H1 (cell line): ENCODE data around the gene TMEM51. TPM values are rescaled to one million over a fixed set of nuclear protein-coding genes. Genes with fewer than 3 reads are reported as not detected.

ENCODE experiments used
- CTCF ChIA-PET: fragments of 300-600 bp; sonication (Branson Sonifier 250); formaldehyde crosslinking; loops from one replicate; lab custom pipeline; 2021; ENCODE audit not compliant: partially characterized antibody; lab: Charles Lee
- POLR2A ChIA-PET: fragments of 300-600 bp; sonication (Branson Sonifier 250); formaldehyde crosslinking; loops from one replicate; lab custom pipeline; 2021; ENCODE audit warnings: inconsistent platforms; ENCODE audit not compliant: partially characterized antibody; lab: Charles Lee
- DNase-seq, 2 experiments: peaks; one replicate each; pipeline versions ENCODE4 v3.0.0 to v3.0.0-alpha.2; 2010 to 2022; ENCODE audit warnings: low spot score in 2 of 2, low read depth in 1 of 2, mixed read lengths in 1 of 2
- FAIRE-seq: peaks from 2 replicates; lab custom pipeline; 2011; peaks lifted over from hg19 to GRCh38; lab: Jason Lieb, UNC
- H2AFZ ChIP-seq: 2 replicates; pipeline ENCODE4 v1.8.1; 2012; ENCODE audit warnings: low read length, inconsistent platforms
- H2AK5ac ChIP-seq: 2 replicates; pipeline ENCODE4 v1.6.1; 2013; ENCODE audit warnings: low read depth, low read length
- H2BK120ac ChIP-seq: replicated peaks from 2 replicates; pipeline ENCODE3; 2013; ENCODE audit warnings: low read depth, low read length, inconsistent platforms
- H2BK12ac ChIP-seq: 2 replicates; pipeline ENCODE4 v1.6.1; 2013; ENCODE audit warnings: low read depth, low read length
- H2BK15ac ChIP-seq: 2 replicates; pipeline ENCODE4 v1.6.1; 2013; ENCODE audit warnings: low read length
- H2BK20ac ChIP-seq: 2 replicates; pipeline ENCODE4 v1.6.1; 2013; ENCODE audit warnings: low read length
- H2BK5ac ChIP-seq: 2 replicates; pipeline ENCODE4 v1.6.1; 2013; ENCODE audit warnings: low read depth, low read length
- H3K14ac ChIP-seq: 2 replicates; pipeline ENCODE4 v1.6.1; 2013; ENCODE audit warnings: inconsistent platforms; ENCODE audit not compliant: insufficient read length
- H3K18ac ChIP-seq: 2 replicates; pipeline ENCODE4 v1.6.1; 2013; ENCODE audit warnings: low read length; ENCODE audit errors: extremely low read depth
- H3K23ac ChIP-seq: 2 replicates; pipeline ENCODE4 v1.6.1; 2013; ENCODE audit warnings: inconsistent platforms; ENCODE audit not compliant: insufficient read length
- H3K23me2 ChIP-seq: 2 replicates; pipeline ENCODE4 v1.6.1; 2013; ENCODE audit warnings: low read depth, low read length
- H3K27ac ChIP-seq: 2 replicates; pipeline ENCODE4 v1.6.1; 2011; ENCODE audit warnings: low read depth, low read length, inconsistent platforms
- H3K27me3 ChIP-seq, 4 experiments: replicated peaks in 1 of 4; 1 replicate in 1 of 4; 2 replicates in 3 of 4; pipeline versions ENCODE4 v1.6.1 to v1.8.1; 2011 to 2013; ENCODE audit warnings: low read length in 3 of 4, mild to moderate bottlenecking in 3 of 4, inconsistent platforms in 2 of 4, mixed read lengths in 2 of 4, moderate library complexity in 1 of 4; ENCODE audit not compliant: control insufficient read depth in 3 of 4, insufficient read depth in 3 of 4; ENCODE audit errors: extremely low read depth in 1 of 4
- H3K36me3 ChIP-seq, 4 experiments: 2 replicates each; pipeline versions ENCODE4 v1.6.1 to v1.8.1; 2011 to 2013; ENCODE audit warnings: mild to moderate bottlenecking in 4 of 4, low read length in 3 of 4, moderate library complexity in 2 of 4, control low read depth in 1 of 4, inconsistent platforms in 1 of 4; ENCODE audit not compliant: insufficient read depth in 4 of 4, control insufficient read depth in 2 of 4
- H3K4ac ChIP-seq: replicated peaks from 2 replicates; pipeline ENCODE3; 2013; ENCODE audit warnings: low read length, low read depth, mixed read lengths, inconsistent platforms; ENCODE audit not compliant: insufficient read length
- H3K4me1 ChIP-seq, 4 experiments: replicated peaks in 1 of 4; 1 replicate in 1 of 4; 2 replicates in 3 of 4; pipeline versions ENCODE4 v1.6.1 to v1.8.1; 2011 to 2013; ENCODE audit warnings: low read length in 3 of 4, inconsistent platforms in 2 of 4, mixed read lengths in 1 of 4; ENCODE audit not compliant: insufficient read depth in 4 of 4, control insufficient read depth in 3 of 4
- H3K4me2 ChIP-seq, 2 experiments: 2 replicates each; pipeline versions ENCODE4 v1.6.1 to v1.8.1; 2011 to 2013; ENCODE audit warnings: low read depth in 2 of 2, low read length in 2 of 2, control low read depth in 1 of 2, inconsistent platforms in 1 of 2, mild to moderate bottlenecking in 1 of 2; ENCODE audit not compliant: insufficient read depth in 1 of 2
- H3K4me3 ChIP-seq, 4 experiments: fragments of 200-600, 300-600 bp in 1 of 4; sonication (generic), shearing (Covaris generic), sonication (Bioruptor Twin) in 1 of 4; 2 replicates each; pipeline versions ENCODE4 v1.5.1 to v1.8.1; 2011 to 2016; ENCODE audit warnings: low read length in 4 of 4, low read depth in 3 of 4, control low read depth in 2 of 4, inconsistent platforms in 2 of 4, mild to moderate bottlenecking in 2 of 4, mixed read lengths in 1 of 4, moderate library complexity in 1 of 4; ENCODE audit not compliant: insufficient read depth in 2 of 4; ENCODE audit errors: extremely low read depth in 1 of 4
- H3K56ac ChIP-seq: replicated peaks from 2 replicates; pipeline ENCODE3; 2013; ENCODE audit warnings: low read depth, mild to moderate bottlenecking, mixed read lengths, low read length, inconsistent platforms; ENCODE audit not compliant: insufficient read length
- H3K79me1 ChIP-seq: 2 replicates; pipeline ENCODE4 v1.6.1; 2013; ENCODE audit warnings: low read depth, low read length, control low read depth
- H3K79me2 ChIP-seq, 2 experiments: 2 replicates each; pipeline versions ENCODE4 v1.6.1 to v1.8.1; 2012 to 2013; ENCODE audit warnings: low read length in 2 of 2, mild to moderate bottlenecking in 2 of 2, inconsistent platforms in 1 of 2; ENCODE audit not compliant: insufficient read depth in 2 of 2, control insufficient read depth in 1 of 2
- H3K9ac ChIP-seq, 4 experiments: replicated peaks in 1 of 4; 1 replicate in 1 of 4; 2 replicates in 3 of 4; pipeline versions ENCODE4 v1.6.1 to v1.8.1; 2011 to 2013; ENCODE audit warnings: low read depth in 3 of 4, low read length in 3 of 4, control low read depth in 2 of 4, mild to moderate bottlenecking in 2 of 4, moderate library complexity in 2 of 4, inconsistent platforms in 1 of 4; ENCODE audit errors: extremely low read depth in 1 of 4
- H3K9me3 ChIP-seq, 2 experiments: 2 replicates each; pipeline versions ENCODE4 v1.6.1 to v1.8.1; 2012 to 2013; ENCODE audit warnings: mild to moderate bottlenecking in 2 of 2, moderate library complexity in 2 of 2, control low read depth in 1 of 2, inconsistent platforms in 1 of 2, low read depth in 1 of 2, low read length in 1 of 2, mixed read lengths in 1 of 2; ENCODE audit not compliant: insufficient read depth in 2 of 2
- H4K20me1 ChIP-seq, 2 experiments: replicated peaks in 1 of 2; 2 replicates each; pipeline versions ENCODE3 to v1.8.1; 2011 to 2013; ENCODE audit warnings: inconsistent platforms in 2 of 2, low read length in 2 of 2, mild to moderate bottlenecking in 1 of 2; ENCODE audit not compliant: insufficient read depth in 2 of 2, control insufficient read depth in 1 of 2
- H4K5ac ChIP-seq: 2 replicates; pipeline ENCODE4 v1.6.1; 2013; ENCODE audit warnings: low read length, low read depth, mixed read lengths, inconsistent platforms; ENCODE audit not compliant: insufficient read length
- H4K8ac ChIP-seq: 2 replicates; pipeline ENCODE4 v1.8.0; 2013; ENCODE audit warnings: mild to moderate bottlenecking, moderate library complexity, low read length, inconsistent platforms; ENCODE audit not compliant: insufficient read depth; ENCODE audit errors: extremely low read depth
- H4K91ac ChIP-seq: replicated peaks from 2 replicates; pipeline ENCODE3; 2013; ENCODE audit warnings: low read length, mixed read lengths, inconsistent platforms; ENCODE audit not compliant: insufficient read length
- CBX5 ChIP-seq: fragments of 300-800, 300-1000 bp; sonication (generic); IDR thresholded peaks from 2 replicates; pipeline ENCODE4 v1.7.1; 2016; ENCODE audit warnings: antibody characterized with exemption, low read length, low read depth
- GTF2F1 ChIP-seq: IDR thresholded peaks from 2 replicates; pipeline ENCODE4 v1.6.1; 2012; ENCODE audit warnings: low read depth, low read length, improper control_type of control experiment, borderline replicate concordance
- WGBS, 2 experiments: shearing (Covaris generic) in 1 of 2; methylation state at CpG; one replicate each; pipeline versions ENCODE4 v1.1.6 to v1.1.7; 2013 to 2015; ENCODE audit warnings: low lambda C conversion rate in 2 of 2, mixed read lengths in 2 of 2, inconsistent platforms in 1 of 2, low coverage in 1 of 2, missing lambda C conversion rate in 1 of 2; ENCODE audit not compliant: insufficient replicate concordance in 2 of 2, insufficient coverage in 1 of 2, insufficient read length in 1 of 2; ENCODE audit errors: extremely low coverage in 1 of 2, missing lambda C conversion rate in 1 of 2; 5-methylcytosine and 5-hydroxymethylcytosine counted together
- polyA plus RNA-seq, 7 experiments: library from polyadenylated mRNA; depleted of rRNA in 3 of 7; stranded (reverse) in 5 of 7; unstranded in 2 of 7; fragments of >200 nt in 5 of 7; fragments of 200-250 nt in 2 of 7; gene quantifications; 1 replicate in 5 of 7; 2 replicates in 1 of 7; 4 replicates in 1 of 7; pipeline versions ENCODE4 v1.2.1 to v1.2.3, GENCODE V29; 2011 to 2013; ENCODE audit warnings: missing spikeins in 2 of 7, mixed read lengths in 2 of 7
- total RNA-seq: library from RNA; stranded (reverse); fragmentation: NEBNext Ultra II Directional; extraction: Animal tissue kit (Norgen Biotek cat#: 25700); gene quantifications from 2 replicates; pipeline ENCODE4 v1.2.1, GENCODE V29; 2021
- TF ChIP-seq, protein P1 (sequence below): IDR thresholded peaks from 2 replicates; pipeline ENCODE4 v1.6.1; 2012; ENCODE audit warnings: inconsistent platforms

TMEM51 gene
- total and polyA plus RNA-seq, 2 of the 8 experiments (the other 6 are each of a cell fraction or from before 2014, with no cell fraction given): 9.9 to 10.7 TPM

DNA sequence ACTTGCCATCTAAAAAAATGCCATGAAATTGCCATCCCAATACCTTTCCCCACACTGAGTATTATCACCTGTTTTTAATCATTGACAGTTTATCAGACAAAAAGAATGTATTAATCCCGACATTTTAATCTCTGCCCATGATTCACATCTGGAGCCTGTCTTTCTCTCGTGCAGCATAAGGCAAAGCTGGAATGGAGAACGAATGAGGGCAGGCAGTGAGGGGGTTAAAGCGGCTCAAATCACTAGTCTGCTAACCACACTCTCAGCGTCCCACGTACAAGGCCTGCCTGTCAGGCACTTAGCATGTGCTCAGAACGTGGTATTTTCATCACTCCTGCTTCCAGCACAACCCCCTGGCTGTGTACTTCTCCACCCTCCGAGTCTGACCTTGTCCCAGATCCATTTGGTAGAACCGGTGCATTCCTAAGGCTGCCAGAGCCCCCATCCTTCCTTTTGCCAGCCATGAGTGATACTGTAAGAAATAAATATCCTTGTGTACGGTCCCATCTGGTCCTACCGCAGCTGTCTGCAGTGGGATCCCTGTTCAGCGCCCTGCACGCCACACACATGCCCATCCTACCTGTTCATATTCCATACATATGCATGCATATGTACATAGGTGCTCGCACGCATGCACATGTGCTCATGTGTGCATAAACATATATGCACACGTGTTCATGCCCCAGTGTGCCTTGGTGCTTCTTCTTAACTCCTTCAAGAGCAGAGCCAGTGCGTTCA lies 58.8 kb downstream of the TMEM51 start:
- ChIA-PET CTCF (interaction anchor here (0.7 to 1.6 kb wide), 5 partner anchors 11 to 89 kb away, joined by 3 to 6 read pairs (median 4); no protein-coding TSS in a partner anchor), POLR2A (interaction anchor here (1.5 to 1.6 kb wide), 3 partner anchors 8 to 30 kb away, joined by 3 to 6 read pairs (median 5); no protein-coding TSS in a partner anchor)
- Histone ChIP-seq H4K8ac (no peak overlapping the region), H3K9ac (no peak overlapping the region), H2BK120ac (no peak overlapping the region), H4K20me1 (peaks cover 0 to 4% of the 10 kb centered on the region in 2 experiments), H3K23me2 (0 out of 2 replicates have a peak, but pooled peaks cover 3% of the 10 kb centered on the region), H3K23ac (no peak overlapping the region), H2BK20ac (no peak overlapping the region), H4K5ac (no peak overlapping the region), H2BK12ac (0 out of 2 replicates have a peak overlapping the region, but pooled peaks have one; percentile 3), H3K27me3 (no peaks in the 10 kb centered on the region), H2BK5ac (peak overlapping the region; percentile 20; the same call in 1 of the 2 replicates), H3K79me2 (peaks cover 0 to 3% of the 10 kb centered on the region in 2 experiments; a peak in 2 of 4 replicates), H3K4ac (no peak overlapping the region), H3K56ac (no peak overlapping the region), H2BK15ac (no peak overlapping the region; the same call in 1 of the 2 replicates), H2AK5ac (no peak overlapping the region), H3K18ac (no peak overlapping the region), H4K91ac (no peak overlapping the region), H3K79me1 (no peaks in the 10 kb centered on the region), H3K9me3 (no peaks in the 10 kb centered on the region), H3K14ac (no peak overlapping the region), H3K4me2 (no peak overlapping the region), H3K4me3 (no peak overlapping the region), H3K4me1 (peaks cover 7 to 25% (median 10%) of the 10 kb centered on the region in 4 experiments), H3K36me3 (no peaks in the 10 kb centered on the region; a peak in 2 of 8 replicates), H3K27ac (no peak overlapping the region), H2AFZ (no peak overlapping the region)
- FAIRE-seq (no peak), DNase-seq (no peak)
- TF ChIP-seq GTF2F1 (no peak), CBX5 (no peak)
- TF ChIP-seq, protein P1, sequence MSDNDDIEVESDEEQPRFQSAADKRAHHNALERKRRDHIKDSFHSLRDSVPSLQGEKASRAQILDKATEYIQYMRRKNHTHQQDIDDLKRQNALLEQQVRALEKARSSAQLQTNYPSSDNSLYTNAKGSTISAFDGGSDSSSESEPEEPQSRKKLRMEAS: peak; percentile 30; the same call in 1 of the 2 replicates
- 81% methylated on average over 17 of the region's 17 CpGs; no CpG with 5 or more reads in 1 of the 2 experiments for WGBS, 2 experiments
